ENCODE measurements around the gene MAML3.
A peak's percentile ranks its signal among the peaks of the same experiment; 100 is the strongest.

MAML3 gene

GRCh38 chr4:140097572-140097971 lies 56.4 kb downstream of the MAML3 start:
- DNase-seq = no peak

DNA sequence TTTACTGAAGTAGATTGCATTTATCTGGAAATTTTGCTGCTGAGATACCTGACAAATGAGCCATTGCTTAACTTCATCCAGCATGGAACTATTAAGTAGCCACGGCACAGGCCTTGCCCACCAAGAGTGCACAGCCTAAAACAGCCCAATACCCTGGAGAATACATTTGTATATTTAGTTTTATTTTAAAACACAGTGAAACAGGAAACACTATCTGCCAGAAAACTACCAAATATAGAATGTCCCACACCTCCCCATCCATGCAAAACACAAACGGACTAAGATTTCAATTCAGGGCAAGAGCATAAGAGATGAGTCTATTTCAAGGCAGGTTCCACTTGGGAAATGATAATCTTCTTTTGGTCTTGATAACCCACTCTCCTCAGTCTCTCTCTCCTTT lies 57.1 kb downstream of the MAML3 start:
- DNase-seq = no peak

DNA sequence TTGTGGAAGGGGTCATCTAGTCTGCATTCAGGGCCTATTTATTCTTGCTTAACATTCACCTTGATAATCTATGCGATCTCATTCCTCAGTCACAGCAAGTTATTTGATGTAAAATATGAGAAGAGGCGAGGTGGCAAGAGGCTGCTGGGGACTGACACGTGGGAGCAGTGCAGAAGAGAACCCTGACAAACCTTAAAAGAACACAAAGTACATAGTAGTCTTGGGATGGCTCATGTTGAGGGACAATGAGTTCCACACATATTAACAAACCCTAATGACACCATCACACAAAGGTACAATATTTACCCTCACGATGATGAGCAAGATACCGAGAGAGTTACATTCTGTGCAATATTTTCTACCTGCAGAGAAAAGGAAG lies 57.5 kb downstream of the MAML3 start:
- DNase-seq = no peak

- DNase-seq = peak; percentile 83
Measured at GRCh38 chr4:140095694-140096482, 58.1 kb downstream of the MAML3 start.

DNA sequence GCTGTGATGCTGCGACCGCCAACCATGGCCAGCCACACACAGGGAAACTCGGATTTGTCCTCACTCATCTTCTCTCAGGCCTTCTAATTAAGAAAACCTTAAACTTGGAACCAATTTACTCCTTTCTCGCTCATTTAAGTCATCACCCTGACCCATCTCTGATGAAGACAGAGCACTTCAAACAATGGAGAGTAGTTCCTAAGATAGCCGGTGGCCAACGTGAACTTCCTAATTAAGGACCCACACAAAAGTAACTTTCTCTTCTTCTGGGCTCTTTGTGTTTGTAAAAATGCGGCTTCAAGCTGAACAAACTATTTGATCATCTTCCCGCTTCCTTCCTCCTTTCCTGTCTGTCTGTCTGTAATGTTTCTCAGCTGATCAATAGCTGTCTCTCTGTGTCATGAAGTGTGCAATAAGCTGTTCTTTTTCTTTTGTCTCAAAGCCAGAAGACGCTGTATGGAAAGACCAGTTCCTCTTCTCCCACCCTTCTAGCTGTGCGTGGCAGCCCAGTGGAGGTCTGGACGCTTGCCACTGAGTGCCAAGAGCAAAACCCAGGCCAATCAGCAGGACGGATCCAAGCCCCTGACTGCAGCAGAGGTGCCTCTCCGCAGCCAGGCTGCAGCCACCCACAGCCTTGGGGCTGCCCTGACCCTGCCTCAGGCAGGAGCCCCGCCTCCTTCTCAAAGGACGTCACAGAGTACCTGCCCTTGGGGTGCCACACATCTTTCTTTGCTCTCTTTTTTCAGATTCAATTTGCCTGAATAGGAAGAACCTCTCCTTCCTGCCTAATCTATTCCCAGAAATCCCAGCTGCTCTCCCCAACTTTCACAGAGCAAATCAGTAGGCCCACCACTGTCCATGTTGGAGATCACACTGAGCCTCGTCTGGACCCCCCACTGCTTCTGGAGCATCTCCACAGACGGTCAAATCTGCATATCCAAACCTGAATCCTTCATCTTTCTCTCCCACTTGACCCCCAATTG lies 59.3 kb downstream of the MAML3 start:
- peak; percentile 72 for DNase-seq

DNA sequence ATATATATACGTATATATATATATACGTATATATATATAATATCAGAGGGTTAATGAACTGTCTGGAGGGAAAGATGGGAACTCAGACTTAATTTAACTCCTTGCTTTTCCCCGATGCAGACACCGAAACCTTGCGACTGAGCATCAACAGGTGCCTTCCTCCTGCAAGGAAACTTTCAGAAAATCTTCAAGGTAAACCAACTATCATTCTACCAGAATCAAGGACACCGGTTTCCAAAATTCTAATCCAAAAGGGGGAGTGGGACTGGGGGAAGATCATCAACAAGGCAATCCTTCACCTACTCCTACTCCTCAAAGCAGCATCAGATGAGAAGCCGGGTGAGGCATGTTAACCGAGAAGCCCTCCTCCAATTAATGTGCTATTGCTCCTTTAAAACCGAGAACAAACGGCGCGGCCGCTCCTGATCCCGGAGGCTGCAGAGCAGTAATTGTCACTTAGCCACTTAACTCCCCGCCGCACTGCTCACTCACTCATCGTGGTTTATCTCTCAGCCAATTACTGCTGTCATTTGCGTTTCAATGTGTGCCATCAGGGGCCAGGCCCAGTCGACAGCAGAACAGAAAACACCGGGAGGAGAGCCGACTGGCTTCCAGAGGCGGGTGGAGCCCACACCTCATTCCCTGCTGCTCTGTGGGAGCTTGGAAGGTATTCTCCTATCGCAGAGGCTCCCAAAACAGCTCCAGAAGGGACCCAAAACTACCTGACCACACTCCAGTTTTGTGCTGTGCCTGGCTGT lies 61.7 kb downstream of the MAML3 start:
- peak; percentile 92 for DNase-seq

- DNase-seq = no peak
Measured at GRCh38 chr4:140091305-140091704, 62.7 kb downstream of the MAML3 start.

- peak; percentile 78 for DNase-seq
Measured at GRCh38 chr4:140090215-140090731, 63.7 kb downstream of the MAML3 start.

DNA sequence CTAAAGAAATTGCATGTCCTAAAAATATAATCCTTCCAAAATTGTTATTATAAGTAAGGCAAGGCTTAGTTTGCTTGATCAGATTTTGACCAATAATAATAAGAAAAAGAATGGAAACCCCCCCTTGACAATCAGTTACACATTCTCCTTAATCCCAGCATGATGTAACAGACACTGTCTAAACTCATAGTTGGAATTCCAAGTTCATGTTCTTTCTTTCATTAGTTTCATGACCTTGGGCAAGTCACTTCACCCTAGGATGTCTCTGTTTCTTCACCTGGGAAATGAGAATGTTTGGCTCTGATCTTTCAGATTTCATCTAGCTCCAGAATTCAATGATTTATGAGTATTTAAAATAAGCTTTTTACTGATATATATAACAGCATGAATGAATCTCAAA lies 64.8 kb downstream of the MAML3 start:
- no peak for DNase-seq

DNA sequence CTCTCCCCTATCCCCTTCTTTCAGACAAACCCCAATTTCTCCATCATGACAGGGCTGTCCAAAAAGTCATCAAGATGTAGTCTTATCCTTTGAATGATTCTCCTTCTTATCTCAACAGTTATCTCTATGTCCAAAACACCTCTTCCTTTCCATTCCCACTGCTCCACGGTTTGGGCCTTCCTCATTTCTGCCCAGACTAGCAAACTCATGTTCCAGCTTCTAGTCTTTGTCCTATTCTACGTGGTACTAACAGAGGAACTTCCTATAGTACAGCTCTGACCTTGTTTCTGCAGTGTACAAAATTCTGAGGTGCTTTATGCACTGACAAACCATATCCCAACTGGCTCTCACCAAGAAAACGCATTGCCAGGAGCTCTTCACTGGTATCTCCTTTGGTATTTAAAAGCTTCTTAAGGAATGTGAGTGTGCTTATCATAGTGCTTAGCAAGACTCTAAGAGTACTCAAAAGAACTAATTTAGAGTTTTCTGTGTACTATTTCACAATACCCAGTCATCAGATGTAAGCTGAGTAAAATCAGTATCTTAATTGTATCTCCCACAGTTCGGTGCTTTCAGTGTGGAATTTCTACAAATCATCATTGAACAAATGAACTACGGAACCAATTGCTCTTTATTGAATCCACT lies 65.5 kb downstream of the MAML3 start:
- DNase-seq = peak; percentile 47

GRCh38 chr4:140085881-140086280 lies 68.1 kb downstream of the MAML3 start:
- no peak for DNase-seq

- DNase-seq = no peak
Measured at GRCh38 chr4:140085062-140085622, 68.8 kb downstream of the MAML3 start.

DNA sequence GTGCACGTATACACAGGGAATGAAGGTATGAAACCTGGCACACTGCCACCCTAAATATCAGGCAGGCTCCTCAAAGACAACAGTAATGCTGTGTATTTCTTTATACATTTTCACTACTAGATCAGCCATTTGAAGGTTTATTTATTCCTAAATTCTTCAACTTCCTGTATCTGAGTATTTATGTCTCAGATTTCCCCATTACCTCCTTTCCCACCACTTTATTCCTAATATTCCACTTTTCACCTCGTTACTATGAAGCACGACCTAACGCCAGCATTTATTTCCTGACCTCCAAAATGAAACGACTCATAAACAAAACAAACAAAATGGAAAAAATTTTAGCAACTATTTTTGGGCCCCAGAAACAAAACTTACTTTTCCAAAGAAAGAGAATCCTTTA lies 69.6 kb downstream of the MAML3 start:
- no peak for DNase-seq

- DNase-seq = no peak
Measured at GRCh38 chr4:140082391-140082755, 71.6 kb downstream of the MAML3 start.

GRCh38 chr4:140081641-140082390 lies 72.2 kb downstream of the MAML3 start:
- no peak for DNase-seq

GRCh38 chr4:140080883-140081282 lies 73.1 kb downstream of the MAML3 start:
- DNase-seq = peak; percentile 69

- DNase-seq = peak; percentile 34
Measured at GRCh38 chr4:140078366-140078765, 75.6 kb downstream of the MAML3 start.

DNA sequence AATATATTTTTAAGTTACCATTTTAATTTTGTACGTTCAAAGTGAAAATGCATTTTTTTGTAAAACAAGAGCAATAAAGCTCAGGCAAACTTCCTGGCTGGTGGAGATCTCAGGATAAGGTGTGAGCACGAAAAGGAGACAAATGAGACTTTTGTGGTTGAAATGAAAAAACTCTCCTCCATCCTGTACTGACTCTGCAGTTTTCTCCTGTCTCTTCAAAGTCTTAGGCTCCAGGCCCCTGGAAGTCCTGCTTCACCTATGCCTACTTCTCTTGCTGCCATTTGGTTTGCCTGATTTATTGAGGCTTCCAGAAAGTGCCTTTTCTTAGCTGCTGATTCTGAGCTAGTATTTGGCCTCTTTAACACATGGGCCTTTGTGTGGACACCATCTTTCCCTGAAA lies 77.7 kb downstream of the MAML3 start:
- DNase-seq = peak; percentile 70

DNA sequence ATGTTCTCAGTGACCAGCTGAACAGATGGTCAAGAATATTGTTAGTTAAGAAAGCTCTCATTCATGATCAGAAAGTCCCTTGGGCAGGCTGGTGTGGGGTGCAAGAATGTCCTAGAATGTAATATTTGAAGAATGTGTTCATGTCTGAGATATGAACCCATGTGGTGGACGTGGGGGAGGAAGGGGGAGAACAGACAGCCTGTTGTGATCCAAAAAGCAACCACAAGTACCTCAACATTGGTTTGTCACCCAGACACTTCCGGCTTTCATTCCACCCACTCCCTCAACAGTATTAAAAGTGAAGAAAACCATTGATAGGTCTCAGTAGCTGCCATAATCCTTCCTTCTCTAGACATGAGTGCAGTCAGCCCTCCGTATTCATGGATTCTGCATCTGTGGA lies 82.2 kb downstream of the MAML3 start:
- peak; percentile 93 for DNase-seq

DNA sequence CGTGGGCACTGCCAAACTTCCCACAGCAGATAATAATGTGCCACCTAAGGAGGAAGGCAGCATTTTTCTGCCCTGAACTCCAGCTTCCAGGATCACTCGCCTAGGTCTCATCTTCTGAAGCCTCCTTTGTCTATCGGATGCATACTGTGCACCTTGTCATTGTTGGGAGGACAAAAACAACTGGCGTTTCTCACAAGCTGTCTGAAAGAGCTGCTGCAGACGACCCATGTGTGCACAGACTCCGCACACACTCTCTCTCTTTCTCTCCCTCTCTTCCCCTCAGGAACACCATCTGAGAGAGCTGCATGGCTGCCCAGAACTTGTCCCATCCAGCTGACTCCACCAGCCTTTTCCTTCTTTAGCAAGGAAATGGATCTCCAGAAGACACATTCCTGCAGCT lies 83.0 kb downstream of the MAML3 start:
- DNase-seq = no peak

DNA sequence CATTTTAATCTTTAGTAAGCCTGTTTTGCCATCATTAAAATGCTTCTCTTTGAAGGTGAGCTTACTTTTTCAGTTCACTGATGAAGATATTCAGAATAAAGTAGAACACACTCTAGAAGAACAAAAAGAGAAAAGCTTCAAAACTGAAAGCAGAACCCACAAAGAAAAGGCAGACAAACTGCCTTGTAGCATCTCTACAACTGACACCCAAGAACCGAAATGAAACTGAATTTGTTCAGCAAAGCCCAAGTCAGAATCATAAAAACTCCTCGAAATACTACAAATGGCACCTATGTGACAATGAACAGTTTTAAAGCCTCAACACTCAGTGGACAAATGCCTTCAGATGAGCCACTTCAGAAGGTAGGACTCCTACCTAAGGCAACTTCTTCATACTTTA lies 83.6 kb downstream of the MAML3 start:
- DNase-seq = peak; percentile 68
